ENCODE data around the gene SOCS4.
"Not testable (repeated sequence)": the region's sequence is repeated elsewhere in the genome, so short reads cannot be mapped to it uniquely, and the experiment has no call there.

GRCh38 chr14:55079961-55080360, 52.9 kb downstream of the SOCS4 start:
- not testable (repeated sequence) for TF ChIP-seq POLR2A, CTCF (IDR thresholded peaks at IDR 0.05)

Data from prostate gland (tissue), 2 donors.